H7 (cell line): ENCODE measurements around the gene IFITM1. TPM values are rescaled to one million over a fixed set of nuclear protein-coding genes. Genes with fewer than 3 reads are reported as not detected.
A peak's percentile ranks its signal among the peaks of the same experiment; 100 is the strongest.
"Not testable (repeated sequence)": the region's sequence is repeated elsewhere in the genome, so short reads cannot be mapped to it uniquely, and the experiment has no call there.

Experiments used
- DNase-seq: peaks from one replicate; pipeline ENCODE4 v3.0.0; 2012
- H3K27me3 ChIP-seq: 2 replicates; pipeline ENCODE4 v1.6.0; 2011; ENCODE audit warnings: mild to moderate bottlenecking, low read length; ENCODE audit not compliant: control insufficient read depth, insufficient read depth
- H3K36me3 ChIP-seq: replicated peaks from 2 replicates; pipeline ENCODE4 v1.5.1; 2011; ENCODE audit warnings: low read length; ENCODE audit not compliant: control insufficient read depth, insufficient read depth
- H3K4me3 ChIP-seq: 2 replicates; pipeline ENCODE4 v1.5.1; 2011; ENCODE audit warnings: low read depth, mild to moderate bottlenecking, control low read depth, low read length, moderate library complexity; ENCODE audit not compliant: insufficient read depth
- total RNA-seq: library from RNA; depleted of rRNA; stranded (reverse); fragments of >200 nt; shearing (Covaris generic); gene quantifications from 2 replicates; pipeline ENCODE4 v1.2.3, GENCODE V29; 2014

Gene IFITM1
- total RNA-seq, 1 experiment from 2014 or later: 1,404 TPM

GRCh38 chr11:346529-346928, 32.7 kb downstream of the IFITM1 start:
- no peak for DNase-seq
- H3K4me3 ChIP-seq: no peak overlapping the region
- no peaks in the 10 kb centered on the region for H3K36me3 ChIP-seq
- H3K27me3 ChIP-seq: no peaks in the 10 kb centered on the region

- not testable (repeated sequence) for H3K4me3 ChIP-seq, H3K36me3 ChIP-seq, DNase-seq, H3K27me3 ChIP-seq
Observed at GRCh38 chr11:349270-349954, 35.6 kb downstream of the IFITM1 start.

DNA sequence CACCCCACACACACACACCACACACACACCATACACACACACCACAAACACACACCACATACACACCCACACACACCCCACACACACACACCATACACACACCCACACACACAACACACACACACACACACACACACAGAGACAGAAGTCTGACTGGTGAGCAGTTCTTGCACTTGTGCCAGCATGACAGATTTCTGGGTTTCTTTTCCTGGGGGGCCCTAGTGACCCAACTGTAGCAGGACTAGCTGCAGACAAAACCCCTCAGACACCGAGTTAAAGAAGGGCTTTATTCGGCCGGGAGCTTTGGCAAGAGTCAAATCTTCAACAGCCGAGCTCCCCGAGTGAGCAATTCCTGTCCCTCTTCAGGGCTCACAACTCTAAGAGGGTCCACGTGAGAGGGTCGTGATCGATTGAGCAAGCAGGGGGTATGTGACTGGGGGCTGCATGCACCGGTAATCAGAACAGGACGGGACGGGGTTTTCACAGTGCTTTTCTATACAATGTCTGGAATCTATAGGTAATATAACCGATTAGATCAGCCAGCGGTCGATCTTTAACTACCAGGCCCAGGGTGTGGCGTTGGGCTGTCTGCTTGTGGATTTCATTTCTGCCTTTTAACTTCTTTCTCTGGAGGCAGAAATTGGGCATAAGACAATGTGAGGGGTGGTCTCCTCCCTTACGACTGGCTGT, 36.3 kb downstream of the IFITM1 start:
- not testable (repeated sequence) for H3K4me3 ChIP-seq, H3K27me3 ChIP-seq, H3K36me3 ChIP-seq, DNase-seq

DNA sequence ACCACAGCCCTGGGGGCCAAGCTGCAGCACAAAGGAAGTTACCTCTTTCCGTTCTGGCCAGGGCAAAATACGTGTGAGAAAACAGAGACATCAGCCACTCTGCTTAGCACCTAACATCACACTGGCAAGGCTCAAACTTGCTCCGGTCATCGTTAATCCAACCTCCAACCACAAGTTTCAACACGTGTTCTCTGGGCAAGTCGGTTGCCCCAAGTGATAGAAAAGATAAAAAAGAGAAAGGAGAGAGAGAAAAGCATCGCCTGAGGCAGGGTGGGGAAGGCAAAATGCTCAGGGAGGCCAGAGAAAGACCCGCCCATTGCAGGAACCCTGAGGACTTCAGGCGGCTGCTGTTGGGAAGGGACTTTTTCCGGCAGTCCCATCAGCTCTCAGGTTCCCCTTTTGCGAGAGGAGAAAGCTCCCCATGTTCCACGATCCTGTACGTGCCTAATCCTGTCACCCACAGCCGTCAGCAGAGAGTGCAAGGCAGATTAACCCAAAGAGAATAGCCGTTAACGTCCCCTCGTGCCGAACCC, 36.9 kb downstream of the IFITM1 start:
- Histone ChIP-seq H3K27me3 (no peaks in the 10 kb centered on the region), H3K4me3 (no peak overlapping the region), H3K36me3 (no peaks in the 10 kb centered on the region)
- DNase-seq: peak; percentile 32

GRCh38 chr11:351411-351810, 37.6 kb downstream of the IFITM1 start:
- Histone ChIP-seq H3K27me3 (no peaks in the 10 kb centered on the region), H3K4me3 (no peak overlapping the region), H3K36me3 (no peaks in the 10 kb centered on the region)
- no peak for DNase-seq

DNA sequence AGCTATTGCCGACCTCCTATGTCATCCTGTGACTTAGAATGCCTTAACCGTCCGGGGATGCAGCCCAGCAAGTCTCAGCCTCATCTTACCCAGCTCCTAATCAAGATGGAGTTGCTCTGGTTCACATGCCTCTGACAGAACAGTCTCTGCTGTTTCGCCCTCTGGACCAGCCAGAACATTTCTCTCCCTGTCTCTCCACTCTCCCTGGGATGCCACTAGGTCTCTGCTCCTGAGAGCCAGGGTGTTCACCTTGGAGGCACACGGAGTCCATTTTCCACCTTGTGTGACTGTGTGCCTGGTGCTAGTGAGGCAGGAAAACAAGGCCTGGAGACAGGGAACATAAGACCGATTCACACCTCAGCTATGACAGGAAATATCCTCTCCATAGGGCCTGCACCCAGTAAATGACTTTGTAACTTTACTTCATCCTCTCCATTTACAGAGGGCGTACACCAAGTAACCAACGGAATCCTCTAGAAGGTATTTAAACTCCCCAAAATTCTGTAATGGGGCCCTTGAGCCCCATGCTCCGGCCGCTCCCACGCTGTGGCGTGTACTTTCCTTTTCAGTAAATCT, 38.7 kb downstream of the IFITM1 start:
- no peak overlapping the region for H3K4me3 ChIP-seq
- H3K36me3 ChIP-seq: no peaks in the 10 kb centered on the region
- H3K27me3 ChIP-seq: no peaks in the 10 kb centered on the region
- DNase-seq: no peak

DNA sequence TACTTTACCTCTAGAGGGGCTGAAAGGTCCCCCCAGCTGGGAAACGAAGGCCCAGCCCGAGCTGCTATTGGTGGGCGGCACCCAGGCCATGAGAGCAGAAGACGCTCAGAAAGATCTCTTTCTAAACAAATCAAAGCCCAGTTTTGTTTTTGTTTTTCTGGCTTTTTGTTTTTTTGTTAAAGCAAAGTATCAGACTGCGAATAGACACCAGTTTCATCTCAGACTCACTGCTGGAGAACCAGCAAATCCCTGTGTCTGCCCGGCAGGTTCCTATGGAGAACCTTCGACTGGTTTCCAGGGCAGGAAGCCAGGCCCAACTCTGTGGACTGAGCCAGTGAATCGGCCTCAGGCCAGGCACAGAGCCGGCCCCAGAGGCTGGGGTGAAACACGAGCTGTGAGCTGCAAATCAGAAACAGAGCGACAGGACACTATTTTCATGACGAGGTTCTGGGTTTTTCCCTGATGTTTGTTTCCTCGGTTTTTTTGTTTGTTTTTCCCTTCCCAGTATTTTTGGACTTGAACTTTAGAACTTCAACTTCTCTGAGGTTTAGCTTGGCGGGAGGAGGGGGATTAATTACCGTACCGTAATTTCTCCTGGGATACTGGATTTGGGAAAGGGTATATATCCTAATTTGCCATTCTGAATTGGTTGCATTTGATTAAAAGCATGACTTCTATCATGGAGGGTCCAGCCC, 39.5 kb downstream of the IFITM1 start:
- Histone ChIP-seq H3K36me3 (no peaks in the 10 kb centered on the region), H3K27me3 (no peaks in the 10 kb centered on the region), H3K4me3 (no peak overlapping the region)
- peak; percentile 65 for DNase-seq

- no peaks in the 10 kb centered on the region for H3K36me3 ChIP-seq
- H3K4me3 ChIP-seq: peak overlapping the region; percentile 32
- peak; percentile 97 for DNase-seq
- no peaks in the 10 kb centered on the region for H3K27me3 ChIP-seq
Observed at GRCh38 chr11:355581-356458, 42.0 kb downstream of the IFITM1 start.

GRCh38 chr11:356610-357009, 42.8 kb downstream of the IFITM1 start:
- H3K27me3 ChIP-seq: no peaks in the 10 kb centered on the region
- H3K4me3 ChIP-seq: no peak overlapping the region
- no peaks in the 10 kb centered on the region for H3K36me3 ChIP-seq
- DNase-seq: no peak

DNA sequence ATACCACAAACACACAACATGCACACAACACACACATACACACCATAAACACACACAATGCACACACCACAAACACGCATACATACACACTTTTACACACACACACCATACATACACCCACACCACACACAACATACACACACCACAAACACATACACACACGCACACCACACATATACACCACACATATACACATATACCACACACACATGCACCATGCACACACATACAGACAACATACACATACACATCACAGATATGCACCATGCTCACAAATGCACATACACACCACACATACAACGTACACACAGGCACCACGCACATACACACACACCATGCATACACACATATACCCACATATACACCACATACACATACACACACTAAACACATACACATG, 43.7 kb downstream of the IFITM1 start:
- DNase-seq: no peak
- no peaks in the 10 kb centered on the region for H3K27me3 ChIP-seq
- no peak overlapping the region for H3K4me3 ChIP-seq
- no peaks in the 10 kb centered on the region for H3K36me3 ChIP-seq

- DNase-seq: peak; percentile 72
- Histone ChIP-seq H3K4me3 (no peak overlapping the region), H3K27me3 (no peaks in the 10 kb centered on the region)
Observed at GRCh38 chr11:358129-358800, 44.4 kb downstream of the IFITM1 start.

DNA sequence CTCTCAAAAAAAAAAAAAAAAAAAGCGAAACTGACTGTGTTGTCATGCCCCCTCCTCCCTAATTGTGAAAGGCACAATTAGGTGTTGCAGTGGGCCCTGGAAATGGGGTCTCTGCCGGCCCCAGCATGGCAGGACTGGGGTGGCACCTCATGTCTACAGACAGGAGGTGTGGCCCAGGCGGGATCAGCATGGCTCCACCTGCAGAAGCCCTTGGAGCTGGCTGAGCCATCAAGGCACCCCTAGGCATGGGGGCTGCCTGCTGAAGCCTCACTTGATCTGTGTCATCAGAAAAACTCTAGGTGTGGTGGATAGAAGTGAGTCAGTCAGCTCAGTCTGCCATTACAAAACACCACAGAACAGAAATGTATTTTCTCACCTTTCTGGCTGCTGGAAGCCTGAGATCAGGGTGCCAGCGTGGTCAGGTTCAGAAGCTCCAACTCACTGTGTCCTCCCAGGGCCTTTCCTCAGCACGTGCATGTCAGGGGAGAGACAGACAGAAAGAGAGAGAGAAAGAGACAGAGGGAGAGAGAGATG, 45.4 kb downstream of the IFITM1 start:
- no peak overlapping the region for H3K4me3 ChIP-seq
- H3K36me3 ChIP-seq: no peaks in the 10 kb centered on the region
- DNase-seq: peak; percentile 22
- H3K27me3 ChIP-seq: no peaks in the 10 kb centered on the region

More at GRCh38 chr11:358129-358800, 44.4 kb downstream of the IFITM1 start:
- no peaks in the 10 kb centered on the region for H3K36me3 ChIP-seq
